GM10847 (cell line): ENCODE measurements around the gene HOXB7.

Source experiments
- POLR2A ChIP-seq: IDR thresholded peaks from 2 replicates; pipeline ENCODE4 v1.6.1; 2011; ENCODE audit not compliant: insufficient read length; ENCODE audit errors: extremely low read depth

Gene HOXB7

DNA sequence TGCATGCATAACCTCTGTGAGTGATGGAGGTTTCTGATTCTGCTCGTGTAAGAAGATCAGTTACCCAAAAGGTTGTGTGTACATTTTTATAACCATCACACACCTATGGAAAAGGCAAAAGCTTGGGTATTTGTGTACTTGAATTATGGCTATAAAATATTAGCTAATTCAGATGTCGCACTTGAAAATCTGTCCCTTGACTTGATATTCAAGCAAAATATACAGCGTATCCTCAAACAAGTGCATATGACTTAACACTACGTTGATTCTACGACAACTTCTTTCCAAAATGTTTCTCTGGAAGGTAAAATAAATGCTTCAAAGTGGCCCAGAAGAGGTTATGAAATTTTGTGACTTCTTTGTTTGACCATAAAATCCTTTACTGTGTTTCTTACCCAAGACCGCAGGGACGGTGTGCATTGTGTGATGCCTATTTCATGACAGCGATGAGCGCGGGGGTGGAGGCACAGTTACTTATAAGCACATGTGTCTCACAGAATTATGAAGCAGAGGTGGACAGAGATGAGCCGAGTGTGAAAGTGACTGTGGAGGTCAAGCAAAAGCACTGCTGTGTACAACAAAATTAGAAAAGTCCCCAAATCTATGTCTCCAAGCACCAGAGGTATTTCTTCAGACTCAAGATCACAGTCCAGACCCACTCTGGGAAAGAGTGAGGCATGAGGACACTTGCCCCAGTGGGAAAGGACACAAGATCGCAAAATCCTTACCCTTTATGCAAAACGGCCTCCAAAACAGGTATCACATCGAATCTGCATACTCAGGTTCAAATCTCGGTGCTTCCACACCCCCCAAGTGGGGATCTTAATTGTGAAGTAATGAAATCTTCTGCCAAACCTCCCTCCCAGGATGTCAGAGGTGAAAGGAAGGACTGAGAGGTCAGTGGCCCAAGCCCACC lies 19.4 kb upstream of the HOXB7 start:
- no peak for TF ChIP-seq POLR2A

DNA sequence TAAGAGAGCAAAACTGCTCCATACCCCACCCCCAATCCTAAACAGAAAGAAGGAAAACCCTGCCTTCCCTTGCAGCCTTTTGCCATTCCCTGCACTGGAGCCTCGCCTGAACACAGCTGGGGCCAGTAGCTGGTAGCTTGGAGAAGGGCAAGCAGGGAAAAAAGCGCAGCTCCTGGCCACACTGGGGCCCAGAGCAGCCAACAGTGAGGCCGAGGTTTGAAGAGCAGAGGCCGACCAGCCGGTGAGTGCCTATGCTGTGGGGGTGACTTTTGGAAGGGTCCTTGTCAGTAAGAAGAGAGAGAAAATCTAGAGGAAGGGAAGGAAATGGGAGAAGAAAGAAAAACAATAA lies 18.6 kb upstream of the HOXB7 start:
- no peak for TF ChIP-seq POLR2A

DNA sequence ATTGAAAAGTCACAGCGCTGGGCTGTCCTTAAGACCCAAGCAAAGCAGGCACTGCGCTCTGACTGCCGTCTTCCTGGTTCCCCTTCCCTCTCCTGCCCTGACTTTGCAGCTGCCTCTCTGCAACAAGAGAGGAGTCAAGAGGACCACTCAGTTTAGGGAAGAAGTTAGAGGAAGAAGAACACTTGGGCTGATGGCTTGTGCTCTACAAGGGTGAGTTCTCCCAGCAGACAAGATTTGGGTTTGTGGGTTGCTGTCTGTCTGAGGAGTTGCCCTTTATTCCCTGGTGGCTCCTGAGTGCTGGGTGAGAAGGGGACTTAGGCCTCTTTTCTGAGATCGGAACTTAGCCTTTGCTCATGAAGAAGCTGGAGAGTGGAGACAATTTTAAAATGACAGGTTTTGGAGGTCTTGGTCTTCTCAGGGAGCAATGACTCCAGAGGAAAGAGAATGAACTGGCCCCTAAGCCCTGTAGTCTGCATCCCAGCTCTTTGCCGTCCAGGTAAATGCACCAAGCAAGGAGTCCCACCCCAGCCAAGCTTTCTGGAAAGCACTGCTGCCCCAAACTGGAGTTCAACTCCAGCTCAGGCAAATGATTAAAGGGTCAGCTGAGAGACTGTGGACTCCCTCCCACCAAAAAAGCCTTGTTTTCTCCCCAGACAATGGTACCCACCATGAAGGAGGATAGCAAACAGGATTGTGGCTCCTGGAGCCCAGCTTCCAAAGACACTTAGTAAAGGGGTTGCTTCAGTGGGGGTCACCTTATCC lies 18.0 kb upstream of the HOXB7 start:
- TF ChIP-seq POLR2A = no peak

DNA sequence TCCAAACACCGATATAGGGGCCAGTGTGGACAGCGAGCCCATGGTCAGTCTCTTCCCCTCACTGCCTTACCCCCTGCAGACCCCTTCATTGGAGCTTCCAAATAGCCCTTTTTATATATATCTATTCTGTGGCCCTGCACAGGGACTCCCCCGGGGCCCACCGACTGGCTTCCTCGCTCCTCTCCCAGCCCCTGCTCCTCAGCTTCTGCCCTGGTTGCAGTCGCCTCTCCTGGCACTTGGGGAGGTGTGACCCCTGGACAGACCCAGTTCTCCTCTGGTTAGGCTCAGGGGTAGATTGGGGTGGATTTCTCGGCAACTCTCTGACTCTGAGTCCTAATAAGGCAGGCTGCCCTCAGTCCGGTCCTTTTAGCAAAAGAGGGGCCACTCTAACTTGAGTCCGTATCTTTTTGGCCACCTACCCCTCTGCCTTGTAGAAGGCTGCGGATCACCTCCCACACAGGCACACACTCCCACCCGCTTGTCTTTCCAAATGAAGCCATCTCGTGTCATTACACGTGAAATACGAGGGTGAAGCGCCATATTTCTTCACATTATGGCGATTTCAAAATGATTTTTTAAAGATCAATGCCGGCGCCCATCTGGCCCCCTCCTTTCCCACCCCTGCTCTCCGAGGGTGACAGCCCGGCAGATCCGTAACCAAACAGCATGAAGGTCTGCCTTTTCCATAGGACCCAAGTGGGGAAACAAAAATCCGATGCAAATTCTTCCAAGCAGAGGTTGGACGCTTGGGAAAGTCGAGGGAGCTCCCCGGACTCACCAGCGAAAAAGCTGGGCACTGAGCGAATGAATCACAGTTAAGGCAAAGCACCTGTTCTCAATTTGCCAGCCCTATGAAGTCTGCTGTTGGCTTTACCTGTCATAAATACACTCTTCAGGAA lies 17.1 kb upstream of the HOXB7 start:
- TF ChIP-seq POLR2A = no peak

DNA sequence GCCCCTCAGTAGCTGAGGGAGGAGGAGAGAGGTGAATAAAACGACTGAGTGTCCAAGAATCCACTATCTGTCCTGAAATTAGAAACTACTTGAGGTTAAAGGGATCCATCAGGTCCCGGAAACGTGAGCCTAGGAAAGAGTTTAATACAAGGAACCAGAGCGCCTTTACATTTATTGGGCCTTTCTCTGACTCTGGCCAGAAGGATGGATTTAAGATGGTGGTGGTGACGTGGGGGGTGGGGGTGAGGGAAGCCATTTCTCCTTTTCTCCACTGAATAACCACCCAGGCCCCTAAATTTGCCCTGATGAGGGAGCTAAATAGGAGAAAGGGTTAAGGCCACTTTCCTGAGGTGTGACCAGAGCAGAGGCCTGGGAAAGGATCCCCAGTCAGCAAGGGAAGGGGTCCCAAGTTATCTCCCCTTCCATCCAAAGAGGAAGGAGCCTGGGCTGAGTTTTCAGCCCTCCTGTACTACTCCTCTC lies 16.3 kb upstream of the HOXB7 start:
- no peak for TF ChIP-seq POLR2A

DNA sequence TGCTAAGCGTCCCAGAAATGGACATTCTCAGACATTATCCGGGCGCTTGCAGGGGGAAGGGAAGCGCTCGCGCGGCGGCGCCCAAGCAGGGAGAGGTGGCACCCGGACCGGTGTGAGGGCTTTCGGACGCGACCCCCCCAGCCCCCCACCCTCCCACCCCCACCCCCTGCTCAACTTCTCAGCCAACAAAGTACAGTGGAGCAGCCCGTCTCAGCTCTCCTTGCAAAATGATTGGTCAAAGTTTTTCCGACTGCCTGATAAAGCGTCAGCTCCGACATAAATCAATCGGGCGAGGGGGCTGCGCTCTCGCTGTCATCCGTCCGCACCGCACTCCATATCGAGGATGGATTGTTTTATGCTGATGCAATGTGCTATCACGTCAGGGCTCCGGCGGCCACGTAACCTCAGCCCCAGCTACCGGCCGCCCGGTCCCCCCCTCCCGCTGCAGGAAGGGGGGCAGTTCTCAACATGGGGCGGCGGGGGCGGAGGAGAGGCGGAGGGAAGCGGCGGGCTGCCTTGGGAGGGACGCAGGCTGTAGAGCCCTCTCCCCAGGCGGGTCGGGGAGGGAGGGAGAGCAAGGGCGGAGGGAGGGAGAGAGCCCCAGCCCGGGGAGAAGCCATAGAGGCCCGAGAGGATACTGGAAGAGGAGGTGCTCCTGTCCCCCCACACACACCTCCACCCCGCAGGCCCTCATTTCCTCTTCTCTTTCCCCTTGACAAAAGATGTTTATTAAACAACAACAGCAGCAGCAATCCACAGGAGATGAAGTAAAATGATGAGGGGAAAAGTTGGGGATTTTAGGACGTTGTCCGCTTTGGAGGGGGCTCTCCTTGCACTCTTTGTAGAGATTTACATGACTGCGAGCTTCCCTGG lies 15.7 kb upstream of the HOXB7 start, which contains the start of gene HOXB9:
Gene HOXB9, minus strand, starts transcription at position 114 of the 873 bp plus-strand sequence. Its CDS starts 89 bp downstream, at position 25.
- TF ChIP-seq POLR2A = no peak

DNA sequence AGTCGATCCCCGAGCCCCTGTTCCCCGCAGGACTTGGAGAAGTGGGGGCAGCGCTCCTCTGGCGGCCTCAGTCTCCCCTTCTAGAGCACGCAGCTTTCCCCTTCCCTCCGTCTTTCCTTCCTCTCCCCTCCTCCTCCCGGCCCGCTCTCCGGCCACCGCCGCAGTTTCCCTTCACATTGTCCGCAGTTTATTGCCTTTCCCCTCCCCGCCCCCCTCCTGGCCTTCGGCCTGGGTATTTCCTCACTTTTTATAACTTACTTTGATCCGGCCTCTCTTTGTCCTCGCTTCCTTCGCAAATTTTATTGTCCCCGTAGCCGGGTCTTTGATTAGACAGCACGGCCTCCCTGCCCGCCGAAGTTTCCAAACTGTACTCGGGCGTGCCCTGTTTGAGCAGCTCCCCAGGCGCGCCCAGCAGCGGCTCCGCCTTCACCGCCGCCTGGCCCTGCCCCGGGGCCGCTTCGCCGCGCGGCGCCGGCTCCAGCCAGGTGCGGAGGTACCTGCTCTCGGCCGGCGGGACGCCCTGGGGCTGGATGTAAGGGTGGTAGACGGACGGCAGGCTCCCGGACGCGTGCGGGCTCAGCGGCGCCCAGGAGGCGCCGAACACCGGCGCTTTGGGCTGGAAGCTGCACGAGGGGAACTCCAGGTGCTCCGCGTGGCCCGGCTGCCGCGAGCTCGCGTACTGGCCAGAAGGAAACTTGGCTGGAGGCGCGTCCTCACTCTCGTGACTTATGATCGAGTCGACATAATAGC lies 14.9 kb upstream of the HOXB7 start:
- TF ChIP-seq POLR2A = no peak

DNA sequence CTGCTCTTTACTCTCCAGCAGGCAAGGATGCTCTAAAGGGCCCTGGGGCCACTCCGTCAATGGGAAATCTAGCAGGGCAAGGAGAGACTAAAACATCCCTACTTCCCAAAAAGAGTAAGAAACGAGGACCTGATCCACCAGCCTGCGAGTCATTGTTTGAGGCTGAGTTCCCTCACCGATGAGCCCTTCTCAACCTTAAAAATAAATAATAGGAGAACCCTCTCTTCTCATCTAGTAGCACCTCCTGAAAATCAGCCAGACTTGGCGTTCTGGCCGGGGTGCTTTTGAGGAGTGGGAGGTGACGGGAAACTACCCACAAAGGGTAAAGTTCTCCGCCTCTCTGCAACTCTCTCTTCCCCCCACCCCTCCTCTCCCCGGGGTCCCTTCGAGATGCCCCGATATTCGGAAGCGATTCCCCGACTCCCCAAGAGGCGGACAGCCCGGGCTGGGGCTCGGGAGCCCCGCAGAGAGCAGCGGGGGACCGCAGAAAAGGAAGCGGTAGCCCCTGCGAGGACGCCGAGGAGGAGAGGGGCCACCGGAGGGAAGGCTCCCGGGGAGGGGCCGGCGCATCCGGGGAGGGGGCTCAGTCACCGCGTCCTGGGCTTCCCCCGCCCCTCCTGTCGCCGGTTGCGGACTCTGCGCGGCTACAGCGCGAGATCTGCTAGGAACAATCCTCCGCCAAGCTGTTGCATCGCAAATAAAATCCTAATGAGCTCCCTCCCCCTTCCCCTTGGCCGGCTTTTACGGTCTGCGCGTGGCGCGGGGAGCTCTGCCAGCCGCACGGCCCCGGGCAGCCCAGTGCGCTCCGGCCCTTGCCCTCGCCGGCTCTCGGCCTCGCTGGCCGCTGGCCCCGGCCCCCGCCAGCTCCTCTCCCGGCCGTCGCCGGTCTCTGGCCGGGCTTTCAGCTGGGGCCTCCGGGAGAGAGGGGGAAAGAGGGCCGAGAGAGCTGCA lies 14.0 kb upstream of the HOXB7 start:
- no peak for TF ChIP-seq POLR2A

DNA sequence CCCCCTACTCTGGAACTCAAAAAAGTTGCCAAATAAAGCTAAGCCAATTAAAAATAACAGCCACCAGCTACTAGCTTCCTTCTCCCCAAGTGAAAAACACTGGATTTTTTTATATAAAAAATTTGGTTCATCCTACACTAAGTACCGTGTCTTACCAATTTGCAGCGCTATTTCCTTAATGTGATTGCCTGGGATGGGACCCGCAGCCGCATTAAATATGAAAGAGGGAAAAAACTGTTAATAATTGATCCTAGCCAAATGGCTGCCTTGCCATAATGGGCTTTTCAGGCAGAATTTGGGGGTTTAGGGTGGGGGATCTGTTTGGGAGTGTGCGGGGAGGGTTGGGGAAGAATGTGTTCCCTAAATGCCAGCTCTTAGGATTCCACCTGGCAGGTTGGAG lies 13.3 kb upstream of the HOXB7 start:
- no peak for TF ChIP-seq POLR2A

DNA sequence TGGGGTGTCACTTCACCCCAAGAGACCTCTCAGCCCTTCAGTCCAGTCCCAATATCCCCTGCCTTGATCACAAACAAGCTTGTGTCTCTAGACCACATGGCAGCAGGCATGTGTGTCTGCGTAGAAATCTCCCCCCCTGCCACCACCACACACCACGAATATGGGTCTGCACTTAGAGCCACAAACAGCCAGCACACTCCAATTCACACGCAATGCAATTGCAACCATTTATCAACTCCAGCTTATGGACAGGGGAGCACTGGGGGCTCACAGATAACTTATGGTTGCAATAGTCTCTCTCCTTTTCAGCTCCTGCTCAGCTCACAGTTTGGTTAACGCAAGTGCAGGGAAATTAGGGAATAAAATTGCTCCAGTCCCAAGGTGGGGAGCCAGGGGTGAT lies 12.8 kb upstream of the HOXB7 start:
- no peak for TF ChIP-seq POLR2A

DNA sequence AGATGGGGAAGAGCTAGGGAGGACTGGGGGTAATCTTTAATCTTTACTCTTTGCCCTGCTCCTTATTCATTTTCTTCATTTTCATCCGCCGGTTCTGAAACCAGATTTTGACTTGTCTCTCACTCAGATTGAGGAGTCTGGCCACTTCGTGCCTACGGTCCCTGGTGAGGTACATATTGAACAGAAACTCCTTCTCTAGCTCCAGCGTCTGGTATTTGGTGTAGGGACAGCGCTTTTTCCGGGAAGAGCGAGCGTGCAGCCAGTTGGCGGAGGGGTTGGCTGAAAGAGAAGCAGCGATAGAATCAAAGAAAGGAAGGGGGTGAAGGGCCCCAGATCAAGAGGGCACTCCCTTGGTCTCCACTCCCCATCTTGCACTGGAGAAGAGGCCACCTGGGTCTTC lies 12.0 kb upstream of the HOXB7 start:
- TF ChIP-seq POLR2A = no peak
